Activated T-helper 17 cell treated with anti-CD3 and anti-CD28 coated beads, Interleukin-2, amount 50 U/mL, for 72 hours (primary cell): ENCODE results near the gene OLR1. TPM values are rescaled to one million over a fixed set of nuclear protein-coding genes. Genes with fewer than 3 reads are reported as not detected.

Experiments used
- ATAC-seq: fragments of 150-1000 bp; cut with Tn5 transposase; replicated peaks from 2 replicates; pipeline ENCODE4 v1.10.0; 2021; ENCODE audit warnings: mild to moderate bottlenecking, moderate library complexity
- H3K27ac Mint-ChIP-seq: one replicate; pipeline ENCODE4 v1.8.0; 2022; ENCODE audit warnings: mixed read lengths
- H3K27me3 Mint-ChIP-seq: one replicate; pipeline ENCODE4 v1.8.0; 2022; ENCODE audit warnings: mixed read lengths
- H3K36me3 Mint-ChIP-seq: one replicate; pipeline ENCODE4 v1.8.0; 2022; ENCODE audit warnings: low read depth, mild to moderate bottlenecking, mixed read lengths
- H3K4me1 Mint-ChIP-seq: one replicate; pipeline ENCODE4 v1.8.0; 2022; ENCODE audit warnings: mixed read lengths
- H3K4me3 Mint-ChIP-seq: one replicate; pipeline ENCODE4 v1.8.0; 2022; ENCODE audit warnings: mild to moderate bottlenecking, mixed read lengths
- H3K9me3 Mint-ChIP-seq: one replicate; pipeline ENCODE4 v1.8.0; 2022; ENCODE audit warnings: mixed read lengths
- total RNA-seq, 2 donors: library from RNA; stranded (reverse); gene quantifications; one replicate each; pipeline ENCODE4 v1.2.3, GENCODE V29; 2022

Gene OLR1
- total RNA-seq, 2 donors from 2014 or later, result not detected

- peaks cover 35% of the 10 kb centered on the region for H3K27me3 Mint-ChIP-seq
- H3K36me3 Mint-ChIP-seq, result no peaks in the 10 kb centered on the region
- no peak overlapping the region for H3K27ac Mint-ChIP-seq
- H3K4me3 Mint-ChIP-seq, result no peak overlapping the region
- ATAC-seq, result no peak
- no peaks in the 10 kb centered on the region for H3K9me3 Mint-ChIP-seq
- no peaks in the 10 kb centered on the region for H3K4me1 Mint-ChIP-seq
These were observed 4.1 kb upstream of the OLR1 start for GRCh38 chr12:10175846-10176636.

GRCh38 chr12:10174986-10175614 lies 3.2 kb upstream of the OLR1 start:
- no peak for ATAC-seq
- H3K27ac Mint-ChIP-seq, result no peak overlapping the region
- no peaks in the 10 kb centered on the region for H3K4me1 Mint-ChIP-seq
- H3K27me3 Mint-ChIP-seq, result peaks cover 28% of the 10 kb centered on the region
- no peaks in the 10 kb centered on the region for H3K36me3 Mint-ChIP-seq
- no peaks in the 10 kb centered on the region for H3K9me3 Mint-ChIP-seq
- H3K4me3 Mint-ChIP-seq, result no peak overlapping the region

- Mint-ChIP-seq H3K36me3 (no peaks in the 10 kb centered on the region), H3K4me1 (no peaks in the 10 kb centered on the region), H3K27ac (no peak overlapping the region), H3K4me3 (no peak overlapping the region), H3K27me3 (peaks cover 12% of the 10 kb centered on the region), H3K9me3 (no peaks in the 10 kb centered on the region)
- ATAC-seq, result no peak
These were observed 1.7 kb downstream of the OLR1 start for GRCh38 chr12:10170216-10170615.

GRCh38 chr12:10169104-10169503 lies 2.8 kb downstream of the OLR1 start:
- ATAC-seq, result no peak
- Mint-ChIP-seq H3K4me1 (no peaks in the 10 kb centered on the region), H3K4me3 (no peak overlapping the region), H3K27me3 (peaks cover 8% of the 10 kb centered on the region), H3K9me3 (no peaks in the 10 kb centered on the region), H3K36me3 (no peaks in the 10 kb centered on the region), H3K27ac (no peak overlapping the region)

- Mint-ChIP-seq H3K4me3 (no peak overlapping the region), H3K4me1 (no peaks in the 10 kb centered on the region), H3K27ac (no peak overlapping the region), H3K27me3 (peaks cover 7% of the 10 kb centered on the region), H3K36me3 (no peaks in the 10 kb centered on the region), H3K9me3 (no peaks in the 10 kb centered on the region)
- no peak for ATAC-seq
These were observed 4.3 kb downstream of the OLR1 start for GRCh38 chr12:10167599-10167998.

GRCh38 chr12:10165421-10165820 lies 6.5 kb downstream of the OLR1 start:
- Mint-ChIP-seq H3K4me1 (no peaks in the 10 kb centered on the region), H3K4me3 (no peak overlapping the region), H3K9me3 (no peaks in the 10 kb centered on the region), H3K36me3 (no peaks in the 10 kb centered on the region), H3K27me3 (no peaks in the 10 kb centered on the region), H3K27ac (no peak overlapping the region)
- ATAC-seq, result no peak

GRCh38 chr12:10163084-10163483 lies 8.8 kb downstream of the OLR1 start:
- H3K36me3 Mint-ChIP-seq, result no peaks in the 10 kb centered on the region
- no peaks in the 10 kb centered on the region for H3K27me3 Mint-ChIP-seq

GRCh38 chr12:10160617-10161385 lies 11.1 kb downstream of the OLR1 start:
- H3K27me3 Mint-ChIP-seq, result no peaks in the 10 kb centered on the region

More at GRCh38 chr12:10163084-10163483, 8.8 kb downstream of the OLR1 start:
- Mint-ChIP-seq H3K27ac (no peak overlapping the region), H3K4me1 (no peaks in the 10 kb centered on the region), H3K9me3 (no peaks in the 10 kb centered on the region), H3K4me3 (no peak overlapping the region)
- ATAC-seq, result no peak

GRCh38 chr12:10159280-10159679 lies 12.7 kb downstream of the OLR1 start:
- no peak overlapping the region for H3K4me3 Mint-ChIP-seq
- no peak overlapping the region for H3K27ac Mint-ChIP-seq
- no peaks in the 10 kb centered on the region for H3K4me1 Mint-ChIP-seq

More at GRCh38 chr12:10160617-10161385, 11.1 kb downstream of the OLR1 start:
- no peak for ATAC-seq
- no peaks in the 10 kb centered on the region for H3K36me3 Mint-ChIP-seq
- H3K9me3 Mint-ChIP-seq, result no peaks in the 10 kb centered on the region
- no peaks in the 10 kb centered on the region for H3K4me1 Mint-ChIP-seq
- no peak overlapping the region for H3K27ac Mint-ChIP-seq
- H3K4me3 Mint-ChIP-seq, result no peak overlapping the region

GRCh38 chr12:10158406-10158805 lies 13.5 kb downstream of the OLR1 start:
- H3K27ac Mint-ChIP-seq, result no peak overlapping the region
- H3K4me3 Mint-ChIP-seq, result no peak overlapping the region
- no peaks in the 10 kb centered on the region for H3K36me3 Mint-ChIP-seq
- H3K27me3 Mint-ChIP-seq, result no peaks in the 10 kb centered on the region
- no peaks in the 10 kb centered on the region for H3K9me3 Mint-ChIP-seq
- H3K4me1 Mint-ChIP-seq, result no peaks in the 10 kb centered on the region
- ATAC-seq, result no peak

More at GRCh38 chr12:10159280-10159679, 12.7 kb downstream of the OLR1 start:
- Mint-ChIP-seq H3K9me3 (no peaks in the 10 kb centered on the region), H3K27me3 (no peaks in the 10 kb centered on the region), H3K36me3 (no peaks in the 10 kb centered on the region)
- no peak for ATAC-seq

- Mint-ChIP-seq H3K9me3 (no peaks in the 10 kb centered on the region), H3K27me3 (no peaks in the 10 kb centered on the region), H3K27ac (no peak overlapping the region), H3K4me1 (no peaks in the 10 kb centered on the region), H3K4me3 (no peak overlapping the region), H3K36me3 (no peaks in the 10 kb centered on the region)
- no peak for ATAC-seq
These were observed 16.0 kb downstream of the OLR1 start for GRCh38 chr12:10155966-10156365.

- H3K27ac Mint-ChIP-seq, result peak overlapping the region; percentile 49
- ATAC-seq, result no peak
- peak overlapping the region; percentile 92 for H3K4me3 Mint-ChIP-seq
- no peaks in the 10 kb centered on the region for H3K9me3 Mint-ChIP-seq
- H3K4me1 Mint-ChIP-seq, result no peaks in the 10 kb centered on the region
- H3K27me3 Mint-ChIP-seq, result no peaks in the 10 kb centered on the region
- no peaks in the 10 kb centered on the region for H3K36me3 Mint-ChIP-seq
These were observed 17.8 kb downstream of the OLR1 start for GRCh38 chr12:10154145-10154496.

GRCh38 chr12:10153271-10154144 lies 18.4 kb downstream of the OLR1 start:
- Mint-ChIP-seq H3K27me3 (no peaks in the 10 kb centered on the region), H3K4me1 (no peaks in the 10 kb centered on the region), H3K36me3 (no peaks in the 10 kb centered on the region), H3K27ac (peak overlapping the region; percentile 49), H3K9me3 (no peaks in the 10 kb centered on the region), H3K4me3 (peak overlapping the region; percentile 92)
- peak; percentile 91 for ATAC-seq

- no peaks in the 10 kb centered on the region for H3K27me3 Mint-ChIP-seq
These were observed 20.3 kb downstream of the OLR1 start for GRCh38 chr12:10151621-10152020.

More at GRCh38 chr12:10151621-10152020, 20.3 kb downstream of the OLR1 start:
- Mint-ChIP-seq H3K36me3 (no peaks in the 10 kb centered on the region), H3K9me3 (no peaks in the 10 kb centered on the region), H3K27ac (no peak overlapping the region), H3K4me1 (peaks cover 7% of the 10 kb centered on the region), H3K4me3 (no peak overlapping the region)
- ATAC-seq, result no peak
